Brain pericyte (primary cell): ENCODE measurements around the gene ANKFY1.
"Not testable (repeated sequence)": the region's sequence is repeated elsewhere in the genome, so short reads cannot be mapped to it uniquely, and the experiment has no call there.

ENCODE experiments used
- DNase-seq: peaks from one replicate; pipeline ENCODE4 v3.0.0-alpha.2; 2012; ENCODE audit warnings: low read depth, low spot score

The ANKFY1 gene

GRCh38 chr17:4261452-4261851 is 2.3 kb downstream of the ANKFY1 start:
- DNase-seq, result peak; percentile 20

GRCh38 chr17:4258867-4259266 is 4.9 kb downstream of the ANKFY1 start:
- no peak for DNase-seq

GRCh38 chr17:4256952-4257351 is 6.8 kb downstream of the ANKFY1 start:
- no peak for DNase-seq

- DNase-seq, result not testable (repeated sequence)
Measured at GRCh38 chr17:4255271-4255670, 8.5 kb downstream of the ANKFY1 start.

- no peak for DNase-seq
Measured at GRCh38 chr17:4250887-4251286, 12.9 kb downstream of the ANKFY1 start.

GRCh38 chr17:4249452-4250029 is 14.2 kb downstream of the ANKFY1 start:
- DNase-seq, result no peak

GRCh38 chr17:4248504-4249277 is 15.1 kb downstream of the ANKFY1 start:
- DNase-seq, result no peak

GRCh38 chr17:4247971-4248388 is 15.8 kb downstream of the ANKFY1 start:
- DNase-seq, result no peak

- no peak for DNase-seq
Measured at GRCh38 chr17:4247361-4247970, 16.3 kb downstream of the ANKFY1 start.

GRCh38 chr17:4246674-4247073 is 17.1 kb downstream of the ANKFY1 start:
- no peak for DNase-seq

- DNase-seq, result no peak
Measured at GRCh38 chr17:4241535-4241934, 22.2 kb downstream of the ANKFY1 start.

GRCh38 chr17:4236456-4236855 is 27.3 kb downstream of the ANKFY1 start:
- DNase-seq, result no peak

GRCh38 chr17:4235372-4236279 is 28.2 kb downstream of the ANKFY1 start:
- DNase-seq, result no peak

GRCh38 chr17:4234401-4234800 is 29.4 kb downstream of the ANKFY1 start:
- DNase-seq, result no peak

- DNase-seq, result no peak
Measured at GRCh38 chr17:4233668-4234258, 30.0 kb downstream of the ANKFY1 start.

GRCh38 chr17:4232168-4232813 is 31.5 kb downstream of the ANKFY1 start:
- no peak for DNase-seq

GRCh38 chr17:4229627-4230541 is 33.9 kb downstream of the ANKFY1 start:
- DNase-seq, result peak; percentile 51

GRCh38 chr17:4221899-4222659 is 41.7 kb downstream of the ANKFY1 start:
- DNase-seq, result no peak

GRCh38 chr17:4221163-4221562 is 42.6 kb downstream of the ANKFY1 start:
- DNase-seq, result no peak
